ENCODE data around the gene KCNC4.

DNA sequence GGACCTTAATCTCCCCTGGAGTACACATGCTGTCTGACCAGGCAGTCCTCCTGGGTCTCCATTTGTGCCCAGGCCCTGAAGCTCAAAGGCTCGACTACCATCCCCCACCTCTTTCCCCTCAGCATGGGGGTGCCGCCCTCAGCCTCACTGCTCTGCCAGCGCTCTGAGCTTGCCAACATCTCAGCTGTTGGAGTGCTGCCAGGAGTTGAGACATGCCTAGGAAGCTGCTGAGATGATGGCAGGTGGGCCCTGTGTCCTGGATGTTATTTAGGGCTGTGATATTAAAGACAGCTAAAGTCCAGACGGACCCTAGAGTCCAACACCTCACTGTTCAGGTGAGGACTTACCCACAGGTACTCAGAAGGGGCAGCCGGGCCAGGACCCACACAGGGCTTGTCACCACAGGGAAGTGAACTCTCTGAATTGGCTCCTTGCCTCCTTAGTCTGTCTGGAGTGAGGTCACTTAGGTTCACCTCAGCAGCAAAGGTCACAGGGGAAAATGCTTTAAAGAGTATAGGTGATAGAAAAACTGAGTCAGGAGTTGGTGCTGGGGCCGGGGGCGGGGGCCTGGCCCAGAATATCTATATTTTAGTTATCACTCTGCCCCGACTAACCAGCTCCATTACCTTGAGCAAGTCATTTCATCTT, 19.7 kb upstream of the KCNC4 start:
- no peak for TF ChIP-seq ZBTB7A (IDR thresholded peaks at IDR 0.05; ENCODE audit: low read depth)
- TF ChIP-seq FOXM1 (IDR thresholded peaks at IDR 0.05; ENCODE audit: borderline replicate concordance, low read depth), result no peak
- TF ChIP-seq, protein P1, sequence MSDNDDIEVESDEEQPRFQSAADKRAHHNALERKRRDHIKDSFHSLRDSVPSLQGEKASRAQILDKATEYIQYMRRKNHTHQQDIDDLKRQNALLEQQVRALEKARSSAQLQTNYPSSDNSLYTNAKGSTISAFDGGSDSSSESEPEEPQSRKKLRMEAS (IDR thresholded peaks at IDR 0.05), result no peak
- TF ChIP-seq, protein P2, sequence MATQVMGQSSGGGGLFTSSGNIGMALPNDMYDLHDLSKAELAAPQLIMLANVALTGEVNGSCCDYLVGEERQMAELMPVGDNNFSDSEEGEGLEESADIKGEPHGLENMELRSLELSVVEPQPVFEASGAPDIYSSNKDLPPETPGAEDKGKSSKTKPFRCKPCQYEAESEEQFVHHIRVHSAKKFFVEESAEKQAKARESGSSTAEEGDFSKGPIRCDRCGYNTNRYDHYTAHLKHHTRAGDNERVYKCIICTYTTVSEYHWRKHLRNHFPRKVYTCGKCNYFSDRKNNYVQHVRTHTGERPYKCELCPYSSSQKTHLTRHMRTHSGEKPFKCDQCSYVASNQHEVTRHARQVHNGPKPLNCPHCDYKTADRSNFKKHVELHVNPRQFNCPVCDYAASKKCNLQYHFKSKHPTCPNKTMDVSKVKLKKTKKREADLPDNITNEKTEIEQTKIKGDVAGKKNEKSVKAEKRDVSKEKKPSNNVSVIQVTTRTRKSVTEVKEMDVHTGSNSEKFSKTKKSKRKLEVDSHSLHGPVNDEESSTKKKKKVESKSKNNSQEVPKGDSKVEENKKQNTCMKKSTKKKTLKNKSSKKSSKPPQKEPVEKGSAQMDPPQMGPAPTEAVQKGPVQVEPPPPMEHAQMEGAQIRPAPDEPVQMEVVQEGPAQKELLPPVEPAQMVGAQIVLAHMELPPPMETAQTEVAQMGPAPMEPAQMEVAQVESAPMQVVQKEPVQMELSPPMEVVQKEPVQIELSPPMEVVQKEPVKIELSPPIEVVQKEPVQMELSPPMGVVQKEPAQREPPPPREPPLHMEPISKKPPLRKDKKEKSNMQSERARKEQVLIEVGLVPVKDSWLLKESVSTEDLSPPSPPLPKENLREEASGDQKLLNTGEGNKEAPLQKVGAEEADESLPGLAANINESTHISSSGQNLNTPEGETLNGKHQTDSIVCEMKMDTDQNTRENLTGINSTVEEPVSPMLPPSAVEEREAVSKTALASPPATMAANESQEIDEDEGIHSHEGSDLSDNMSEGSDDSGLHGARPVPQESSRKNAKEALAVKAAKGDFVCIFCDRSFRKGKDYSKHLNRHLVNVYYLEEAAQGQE (IDR thresholded peaks at IDR 0.05; ENCODE audit: low read depth), result no peak
- TF ChIP-seq EP300 (IDR thresholded peaks at IDR 0.05; ENCODE audit: borderline replicate concordance), result no peak
- no peak for TF ChIP-seq YY1 (IDR thresholded peaks at IDR 0.05; ENCODE audit: low read depth)
- no peak for TF ChIP-seq TCF12 (IDR thresholded peaks at IDR 0.05; ENCODE audit: low read depth)
- TF ChIP-seq NFIC (IDR thresholded peaks at IDR 0.05), result peak; percentile 79
- TF ChIP-seq RAD21 (IDR thresholded peaks at IDR 0.05; ENCODE audit: low read depth), result no peak
- no peak for TF ChIP-seq CREB1 (IDR thresholded peaks at IDR 0.05; ENCODE audit: low read depth)
- no peak for TF ChIP-seq CEBPB (IDR thresholded peaks at IDR 0.05)

Data from Ishikawa (cell line).